GM12801 (cell line): ENCODE measurements around the gene KRTAP3-3.

Experiments used
- TF ChIP-seq, protein P1 (sequence below): IDR thresholded peaks from one replicate; pipeline ENCODE4 v1.5.1; 2011; ENCODE audit warnings: control low read depth; ENCODE audit not compliant: insufficient read length; ENCODE audit errors: extremely low read depth

The KRTAP3-3 gene

DNA sequence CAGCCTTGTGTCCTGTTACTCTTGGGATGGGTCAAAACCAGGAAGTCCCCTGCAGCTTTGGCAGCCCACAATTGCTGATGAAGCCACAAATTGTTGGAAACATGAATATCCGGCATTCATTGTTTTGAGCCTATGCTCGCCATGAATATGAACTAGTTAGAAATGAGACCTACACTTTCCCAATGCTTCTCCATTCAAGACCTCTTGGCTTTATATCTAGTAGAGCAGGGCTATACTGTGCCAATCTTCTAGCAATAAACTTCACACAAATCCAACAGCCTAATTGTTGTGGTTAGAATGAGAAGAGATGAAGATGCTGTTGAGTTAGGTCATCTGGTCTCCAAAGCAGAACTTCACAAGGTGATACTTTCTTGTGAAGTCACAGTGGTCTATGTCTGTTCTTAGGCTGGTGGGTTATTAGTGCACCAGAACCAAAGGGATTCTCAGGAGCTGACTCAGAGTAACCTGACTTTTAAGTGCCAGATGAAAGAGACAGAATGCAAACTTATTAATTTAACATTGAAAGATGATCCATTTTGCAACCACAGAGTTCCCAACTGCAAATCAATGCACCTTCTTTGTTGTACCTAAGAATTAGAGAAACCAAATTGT lies 42.8 kb downstream of the KRTAP3-3 start:
- TF ChIP-seq, protein P1, sequence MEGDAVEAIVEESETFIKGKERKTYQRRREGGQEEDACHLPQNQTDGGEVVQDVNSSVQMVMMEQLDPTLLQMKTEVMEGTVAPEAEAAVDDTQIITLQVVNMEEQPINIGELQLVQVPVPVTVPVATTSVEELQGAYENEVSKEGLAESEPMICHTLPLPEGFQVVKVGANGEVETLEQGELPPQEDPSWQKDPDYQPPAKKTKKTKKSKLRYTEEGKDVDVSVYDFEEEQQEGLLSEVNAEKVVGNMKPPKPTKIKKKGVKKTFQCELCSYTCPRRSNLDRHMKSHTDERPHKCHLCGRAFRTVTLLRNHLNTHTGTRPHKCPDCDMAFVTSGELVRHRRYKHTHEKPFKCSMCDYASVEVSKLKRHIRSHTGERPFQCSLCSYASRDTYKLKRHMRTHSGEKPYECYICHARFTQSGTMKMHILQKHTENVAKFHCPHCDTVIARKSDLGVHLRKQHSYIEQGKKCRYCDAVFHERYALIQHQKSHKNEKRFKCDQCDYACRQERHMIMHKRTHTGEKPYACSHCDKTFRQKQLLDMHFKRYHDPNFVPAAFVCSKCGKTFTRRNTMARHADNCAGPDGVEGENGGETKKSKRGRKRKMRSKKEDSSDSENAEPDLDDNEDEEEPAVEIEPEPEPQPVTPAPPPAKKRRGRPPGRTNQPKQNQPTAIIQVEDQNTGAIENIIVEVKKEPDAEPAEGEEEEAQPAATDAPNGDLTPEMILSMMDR: no peak

DNA sequence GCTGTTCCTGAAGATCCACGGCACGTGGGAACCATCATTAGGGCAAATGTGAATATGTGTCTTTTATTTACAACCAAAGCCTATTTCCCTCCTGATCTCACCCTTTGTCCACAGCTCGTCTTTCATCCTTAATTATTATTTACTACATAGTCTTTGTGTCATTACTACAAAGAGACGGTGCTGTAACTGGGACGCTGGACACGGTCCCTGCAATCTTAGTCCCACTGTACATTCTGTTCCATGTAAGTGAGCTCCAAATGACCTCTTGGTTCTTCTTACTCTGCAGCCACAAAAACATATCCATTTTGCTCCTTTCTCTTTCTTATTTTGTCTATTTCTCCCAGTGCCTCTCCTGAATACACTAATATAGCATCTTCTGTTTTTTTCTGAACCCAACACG lies 43.8 kb downstream of the KRTAP3-3 start:
- TF ChIP-seq, protein P1: no peak

DNA sequence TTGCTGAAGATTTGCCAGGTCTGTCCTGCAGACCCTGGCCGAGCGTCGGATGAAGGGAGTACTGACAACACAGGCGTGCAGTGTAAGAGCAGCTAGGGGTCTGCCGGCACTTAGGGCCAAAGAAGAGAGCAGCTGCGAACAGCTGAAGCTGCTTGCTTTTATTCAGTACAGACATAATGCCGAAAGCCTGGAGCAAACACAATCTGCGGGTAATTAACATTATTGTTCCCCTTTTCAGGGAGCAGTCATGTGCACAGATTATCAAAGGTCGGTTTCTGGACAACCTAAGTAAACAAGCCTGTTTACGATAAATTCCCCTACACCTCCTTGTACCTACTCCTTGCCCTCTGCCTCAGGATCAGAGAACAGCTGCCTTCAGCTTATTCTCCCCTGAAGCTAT lies 44.5 kb downstream of the KRTAP3-3 start:
- TF ChIP-seq, protein P1: no peak

DNA sequence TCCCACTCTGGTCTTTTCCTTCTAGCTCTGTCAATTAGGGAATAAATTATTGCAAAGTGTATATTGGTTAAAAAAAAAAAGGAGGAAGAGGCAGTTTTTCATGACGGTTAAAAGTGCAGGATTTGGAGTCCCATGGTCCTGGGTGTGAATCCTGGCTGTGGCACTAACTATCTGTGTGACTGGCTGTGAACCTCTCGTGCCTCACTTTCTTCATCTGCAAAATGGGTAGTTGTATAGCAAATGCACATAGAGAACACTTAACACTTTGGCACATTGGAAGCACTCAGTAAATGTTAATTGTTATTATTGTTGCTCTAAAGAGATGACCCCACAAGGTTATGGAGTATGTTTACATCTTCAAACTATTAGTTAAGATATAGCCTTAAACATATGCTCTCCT lies 46.0 kb downstream of the KRTAP3-3 start:
- TF ChIP-seq, protein P1: no peak

DNA sequence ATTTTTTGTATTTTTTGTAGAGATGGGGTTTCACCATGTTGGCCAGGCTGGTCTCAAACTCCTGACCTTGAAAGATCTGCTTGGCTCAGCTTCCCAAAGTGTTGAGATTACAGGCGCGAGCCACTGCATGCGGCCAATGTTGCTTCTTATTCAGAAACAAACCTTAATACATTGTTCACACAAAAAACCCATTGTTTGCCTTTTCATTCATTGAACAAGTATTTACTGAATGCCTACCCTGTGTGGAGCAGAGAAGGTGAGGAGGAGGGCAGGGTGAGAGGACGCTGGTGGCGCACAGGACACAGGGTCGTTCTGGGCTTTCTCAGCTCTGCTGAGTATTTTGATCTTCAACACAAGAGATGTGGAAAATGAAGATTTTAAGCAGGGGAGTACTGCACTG lies 48.5 kb downstream of the KRTAP3-3 start:
- TF ChIP-seq, protein P1: no peak

DNA sequence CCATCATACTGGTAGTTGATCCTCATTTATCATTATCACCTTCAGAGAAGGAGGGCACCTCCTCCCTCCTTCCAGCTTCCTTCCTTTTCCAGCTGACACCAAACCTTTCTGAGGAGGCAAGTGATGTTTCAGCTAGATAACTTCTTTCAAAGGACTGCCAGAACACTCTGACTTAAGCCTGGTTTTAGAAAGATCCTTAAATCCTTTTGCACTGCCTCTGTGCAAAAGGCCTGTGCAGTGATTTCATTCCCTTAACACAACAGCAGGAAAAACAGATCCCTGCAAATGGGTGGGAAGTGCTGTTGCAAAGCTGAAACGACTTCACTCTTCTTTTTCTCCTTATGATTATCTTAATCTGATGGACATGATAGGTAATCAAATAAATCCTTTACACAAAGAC lies 49.4 kb downstream of the KRTAP3-3 start:
- TF ChIP-seq, protein P1: no peak
